WI38 (cell line): ENCODE data around the gene LSM14A.
"Not testable (repeated sequence)": the region's sequence is repeated elsewhere in the genome, so short reads cannot be mapped to it uniquely, and the experiment has no call there.

Source experiments
- H3K4me3 ChIP-seq: 2 replicates; pipeline ENCODE4 v1.5.1; 2011; ENCODE audit warnings: low read depth, mild to moderate bottlenecking, control low read depth, low read length
- CTCF ChIP-seq: IDR thresholded peaks from 2 replicates; pipeline ENCODE4 v1.5.1; 2012; ENCODE audit warnings: low read depth, mild to moderate bottlenecking, control low read depth, low read length

LSM14A gene

DNA sequence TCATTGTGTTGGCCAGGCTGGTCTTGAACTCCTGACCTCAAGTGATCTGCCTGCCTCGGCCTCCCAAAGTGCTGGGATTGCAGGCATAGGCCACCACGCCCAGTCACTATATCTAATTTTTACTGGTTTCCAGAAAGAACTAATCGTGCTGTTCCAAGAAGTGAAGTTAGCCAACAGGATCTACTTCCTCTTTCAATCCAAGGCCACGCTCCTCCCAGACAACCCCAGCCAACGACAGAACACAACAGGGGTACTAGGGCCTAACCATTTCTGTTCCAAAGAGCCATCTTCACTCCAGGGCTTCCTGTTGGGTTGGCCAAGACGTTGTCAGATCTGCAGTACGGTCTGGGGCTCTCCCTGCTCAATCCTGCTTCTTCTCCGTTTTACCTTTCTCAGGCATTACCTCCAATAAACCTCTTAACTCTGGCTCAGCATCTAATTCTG lies 7.0 kb upstream of the LSM14A start:
- H3K4me3 ChIP-seq = no peak overlapping the region
- TF ChIP-seq CTCF = no peak

DNA sequence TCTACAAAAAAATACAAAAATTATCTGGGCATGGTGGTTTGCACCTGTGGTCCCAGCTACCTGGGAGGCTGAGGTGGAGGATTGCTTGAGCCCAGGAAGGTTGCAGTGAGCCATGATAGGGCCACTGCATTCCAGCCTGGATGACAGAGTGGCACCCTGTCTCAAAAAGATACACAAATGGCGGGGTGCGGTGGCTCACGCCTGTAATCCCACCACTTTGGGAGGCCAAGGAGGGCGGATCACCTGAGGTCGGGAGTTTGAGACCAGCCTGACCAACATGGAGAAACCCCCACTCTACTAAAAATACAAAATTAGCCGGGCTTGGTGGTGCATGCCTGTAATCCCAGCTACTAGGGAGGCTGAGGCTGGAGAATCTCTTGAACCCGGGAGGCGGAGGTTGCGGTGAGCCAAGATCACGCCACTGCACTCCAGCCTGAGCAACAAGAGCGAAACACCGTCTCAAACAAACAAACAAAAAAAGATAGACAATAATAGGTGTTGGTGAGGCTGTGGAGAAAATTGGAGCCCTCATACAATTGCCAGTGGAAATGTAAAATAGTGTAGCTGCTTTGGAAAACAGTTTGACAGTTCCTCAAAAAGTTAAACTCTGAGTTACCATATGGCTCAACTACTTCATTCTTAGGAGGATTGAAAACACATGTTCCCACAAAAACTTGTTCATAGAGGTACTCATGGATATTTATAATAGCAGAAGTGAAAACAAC lies 2.7 kb upstream of the LSM14A start:
- H3K4me3 ChIP-seq = not testable (repeated sequence)

GRCh38 chr19:34171539-34171876 lies 796 bp upstream of the LSM14A start:
- TF ChIP-seq CTCF = no peak
- H3K4me3 ChIP-seq = peak overlapping the region; percentile 94

GRCh38 chr19:34172661-34173192 lies 423 bp downstream of the LSM14A start:
- peak overlapping the region; percentile 94 for H3K4me3 ChIP-seq
- TF ChIP-seq CTCF = no peak

- H3K4me3 ChIP-seq = peak overlapping the region; percentile 94
- no peak for TF ChIP-seq CTCF
Observed at GRCh38 chr19:34173193-34173956, 1.1 kb downstream of the LSM14A start.

DNA sequence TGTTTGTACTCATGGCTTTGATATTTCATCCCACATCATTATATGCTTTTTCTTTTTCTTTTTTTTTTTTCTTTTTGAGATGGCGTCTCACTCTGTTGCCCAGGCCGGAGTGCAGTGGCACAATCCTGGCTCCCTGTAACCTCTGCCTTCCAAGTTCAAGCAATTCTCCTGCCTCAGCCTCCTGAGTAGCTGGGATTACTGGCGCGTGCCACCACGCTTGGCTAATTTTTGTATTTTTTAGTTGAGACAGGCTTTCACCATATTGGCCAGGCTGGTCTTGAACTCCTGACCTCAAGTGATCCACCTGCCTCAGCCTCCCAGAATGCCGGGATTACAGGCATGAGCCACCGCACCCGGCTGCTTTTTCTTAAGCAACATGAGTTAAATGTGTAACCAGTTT lies 2.9 kb downstream of the LSM14A start:
- not testable (repeated sequence) for H3K4me3 ChIP-seq

DNA sequence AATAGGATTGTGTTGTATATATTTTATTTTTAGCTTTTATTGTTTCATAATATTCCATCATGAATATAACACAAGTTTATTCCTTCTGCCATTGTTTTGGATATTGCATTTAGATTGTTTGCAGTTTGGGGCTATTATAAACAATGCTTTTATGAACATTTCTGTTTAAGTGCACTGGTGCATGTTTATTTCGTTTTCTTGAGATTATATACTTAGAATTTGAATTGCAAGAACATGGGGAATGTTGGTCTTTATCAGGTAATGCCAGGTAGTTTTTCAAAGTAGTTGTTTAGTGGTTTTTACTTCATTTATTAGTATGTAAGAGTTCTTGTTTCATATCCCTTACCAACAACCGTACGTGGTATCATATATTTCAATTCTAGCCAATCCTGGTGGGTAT lies 4.3 kb downstream of the LSM14A start:
- no peak for TF ChIP-seq CTCF
- no peak overlapping the region for H3K4me3 ChIP-seq

GRCh38 chr19:34178274-34178610 lies 5.9 kb downstream of the LSM14A start:
- TF ChIP-seq CTCF = no peak

More at GRCh38 chr19:34178274-34178610, 5.9 kb downstream of the LSM14A start:
- no peak overlapping the region for H3K4me3 ChIP-seq
